Smooth muscle cell (in vitro differentiated cells): ENCODE results near the gene ZNF804B. TPM values are rescaled to one million over a fixed set of nuclear protein-coding genes. Genes with fewer than 3 reads are reported as not detected.

Experiments used
- DNase-seq: peaks from one replicate; lab custom pipeline; 2025; ENCODE audit not compliant: unreplicated experiment; lab: John Stamatoyannopoulos, UW
- H2AFZ ChIP-seq: fragments of 200-600 bp; sonication (generic); 2 replicates; pipeline ENCODE4 v1.6.0; 2016; ENCODE audit warnings: antibody characterized with exemption, low read depth, mild to moderate bottlenecking
- H3F3A ChIP-seq: fragments of 200-600 bp; sonication (generic); 2 replicates; pipeline ENCODE4 v1.6.0; 2017; ENCODE audit warnings: antibody characterized with exemption, low read depth
- H3K27ac ChIP-seq: fragments of 200-600 bp; sonication (generic); 2 replicates; pipeline ENCODE4 v1.5.1; 2016; ENCODE audit warnings: low read depth, mild to moderate bottlenecking
- H3K27me3 ChIP-seq: fragments of 200-600 bp; sonication (generic); 2 replicates; pipeline ENCODE4 v1.6.1; 2016; ENCODE audit warnings: low read depth, mild to moderate bottlenecking
- H3K36me3 ChIP-seq: fragments of 200-600 bp; sonication (generic); 2 replicates; pipeline ENCODE4 v1.5.1; 2016; ENCODE audit warnings: low read depth
- H3K4me1 ChIP-seq: fragments of 200-600 bp; sonication (generic); 2 replicates; pipeline ENCODE4 v1.5.1; 2016; ENCODE audit warnings: low read depth
- H3K4me2 ChIP-seq: fragments of 200-600 bp; sonication (generic); 2 replicates; pipeline ENCODE4 v1.6.0; 2016; ENCODE audit warnings: mild to moderate bottlenecking
- H3K4me3 ChIP-seq: fragments of 200-600 bp; sonication (generic); 2 replicates; pipeline ENCODE4 v1.5.1; 2016; ENCODE audit warnings: mild to moderate bottlenecking
- H3K79me2 ChIP-seq: fragments of 200-600 bp; sonication (generic); 2 replicates; pipeline ENCODE4 v1.6.0; 2016; ENCODE audit warnings: low read depth, mild to moderate bottlenecking
- H3K9ac ChIP-seq: fragments of 200-600 bp; sonication (generic); 2 replicates; pipeline ENCODE4 v1.6.0; 2016; ENCODE audit warnings: low read depth
- H3K9me3 ChIP-seq: fragments of 200-600 bp; sonication (generic); replicated peaks from 2 replicates; pipeline ENCODE4 v1.5.1; 2016; ENCODE audit warnings: low read depth
- H4K20me1 ChIP-seq: fragments of 200-600 bp; sonication (generic); 2 replicates; pipeline ENCODE4 v1.6.0; 2016; ENCODE audit warnings: low read depth
- CTCF ChIP-seq: fragments of 200-600 bp; sonication (generic); IDR thresholded peaks from 2 replicates; pipeline ENCODE4 v1.5.1; 2017; ENCODE audit warnings: borderline replicate concordance, mild to moderate bottlenecking, antibody characterized with exemption; ENCODE audit not compliant: insufficient read depth, poor library complexity, severe bottlenecking
- WGBS: methylation state at CpG from one replicate; pipeline ENCODE4 v1.1.7; 2016; ENCODE audit warnings: low lambda C conversion rate; 5-methylcytosine and 5-hydroxymethylcytosine counted together
- polyA plus RNA-seq: library from polyadenylated mRNA; unstranded; fragments of >200 nt; fragmentation: Nextera tagmentation; extraction: Ambion mirVana; gene quantifications from 2 replicates; pipeline ENCODE4 v1.2.1, GENCODE V29; 2016
- total RNA-seq: library from RNA; depleted of rRNA; stranded (reverse); fragments of >200 nt; gene quantifications from 2 replicates; pipeline ENCODE4 v1.2.3, GENCODE V29; 2014

The ZNF804B gene
- total and polyA plus RNA-seq, 2 experiments from 2014 or later = not detected

GRCh38 chr7:88791891-88792290 lies 32.4 kb downstream of the ZNF804B start:
- no peaks in the 10 kb centered on the region for H3K27me3 ChIP-seq
- H3K9ac ChIP-seq = no peak overlapping the region
- H4K20me1 ChIP-seq = no peaks in the 10 kb centered on the region
- no peaks in the 10 kb centered on the region for H3F3A ChIP-seq
- H3K4me1 ChIP-seq = no peaks in the 10 kb centered on the region
- no peaks in the 10 kb centered on the region for H3K9me3 ChIP-seq
- H3K79me2 ChIP-seq = no peaks in the 10 kb centered on the region
- TF ChIP-seq CTCF = no peak
- WGBS = 89% methylated on average over 4 of the region's 4 CpGs
- no peak overlapping the region for H3K27ac ChIP-seq
- H3K4me3 ChIP-seq = no peak overlapping the region
- no peak for DNase-seq
- H2AFZ ChIP-seq = no peak overlapping the region
- no peaks in the 10 kb centered on the region for H3K36me3 ChIP-seq
- H3K4me2 ChIP-seq = no peak overlapping the region

GRCh38 chr7:88792361-88792760 lies 32.9 kb downstream of the ZNF804B start:
- H3K4me1 ChIP-seq = no peaks in the 10 kb centered on the region
- no peak overlapping the region for H2AFZ ChIP-seq
- H3K4me2 ChIP-seq = no peak overlapping the region
- no peak for TF ChIP-seq CTCF
- H3K79me2 ChIP-seq = no peaks in the 10 kb centered on the region
- no peaks in the 10 kb centered on the region for H3K36me3 ChIP-seq
- H3K9ac ChIP-seq = no peak overlapping the region
- H3F3A ChIP-seq = no peaks in the 10 kb centered on the region
- no peak overlapping the region for H3K4me3 ChIP-seq
- H3K27ac ChIP-seq = no peak overlapping the region
- no peak for DNase-seq
- H3K9me3 ChIP-seq = no peaks in the 10 kb centered on the region
- no peaks in the 10 kb centered on the region for H3K27me3 ChIP-seq
- no peaks in the 10 kb centered on the region for H4K20me1 ChIP-seq
- 73% methylated on average over 3 of the region's 3 CpGs for WGBS

GRCh38 chr7:88795553-88795952 lies 36.1 kb downstream of the ZNF804B start, which contains the start of gene TEX47:
TSS of gene TEX47 (minus strand) at chr7:88795737. CDS start at chr7:88794942, 795 bp downstream.
- H3F3A ChIP-seq = no peaks in the 10 kb centered on the region
- 79% methylated on average over 7 of the region's 7 CpGs for WGBS
- no peak for DNase-seq
- H3K9ac ChIP-seq = no peak within 1 kb of the TSS
- no peaks in the 10 kb centered on the region for H3K36me3 ChIP-seq
- H4K20me1 ChIP-seq = no peaks in the 10 kb centered on the region
- H3K79me2 ChIP-seq = no peaks in the 10 kb centered on the region
- H3K4me3 ChIP-seq = no peak within 1 kb of the TSS
- no peaks in the 10 kb centered on the region for H3K27me3 ChIP-seq
- H2AFZ ChIP-seq = no peak within 1 kb of the TSS
- H3K9me3 ChIP-seq = no peaks in the 10 kb centered on the region
- H3K4me1 ChIP-seq = no peaks in the 10 kb centered on the region
- no peak within 1 kb of the TSS for H3K4me2 ChIP-seq
- TF ChIP-seq CTCF = no peak
- H3K27ac ChIP-seq = no peak within 1 kb of the TSS

GRCh38 chr7:88801046-88801445 lies 41.5 kb downstream of the ZNF804B start:
- no peak overlapping the region for H3K4me2 ChIP-seq
- H3K9me3 ChIP-seq = no peaks in the 10 kb centered on the region
- no peaks in the 10 kb centered on the region for H3F3A ChIP-seq
- no peaks in the 10 kb centered on the region for H3K4me1 ChIP-seq
- no peaks in the 10 kb centered on the region for H3K79me2 ChIP-seq
- H2AFZ ChIP-seq = no peak overlapping the region
- H3K27ac ChIP-seq = no peak overlapping the region
- WGBS = 63% methylated on average over 3 of the region's 3 CpGs
- no peak for TF ChIP-seq CTCF
- no peak overlapping the region for H3K9ac ChIP-seq
- no peaks in the 10 kb centered on the region for H3K36me3 ChIP-seq
- no peak overlapping the region for H3K4me3 ChIP-seq
- DNase-seq = no peak
- no peaks in the 10 kb centered on the region for H4K20me1 ChIP-seq
- H3K27me3 ChIP-seq = no peaks in the 10 kb centered on the region
